GM23248 (cell line): ENCODE measurements around the gene SURF1.

Source experiments
- EZH2 ChIP-seq: fragments of 200-600 bp; sonication (generic); IDR thresholded peaks from 2 replicates; pipeline ENCODE4 v1.6.1; 2018; ENCODE audit warnings: antibody characterized with exemption, mild to moderate bottlenecking; ENCODE audit not compliant: insufficient read depth, poor library complexity, severe bottlenecking
- EZH2phosphoT487 ChIP-seq: fragments of 200-600 bp; sonication (generic); IDR thresholded peaks from 2 replicates; pipeline ENCODE4 v1.6.1; 2018; ENCODE audit warnings: antibody characterized with exemption, moderate library complexity, mild to moderate bottlenecking, low read depth; ENCODE audit not compliant: insufficient read depth

DNA sequence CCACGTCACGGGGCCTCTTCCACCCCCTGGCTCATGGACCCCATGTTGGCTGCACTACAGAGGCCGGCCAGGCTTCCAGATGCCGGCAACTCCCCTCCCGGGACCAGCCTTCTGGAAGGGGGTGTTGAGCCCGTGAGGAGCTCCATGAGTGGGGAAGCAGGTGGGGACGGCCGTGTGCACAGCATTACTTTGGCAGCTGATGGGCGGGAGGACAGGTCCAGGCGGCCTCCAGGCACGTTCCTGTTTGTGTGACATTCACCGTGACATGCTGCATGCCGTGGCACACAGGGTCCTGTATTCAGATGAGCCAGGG lies 52.2 kb downstream of the SURF1 start:
- no peak for TF ChIP-seq EZH2
- TF ChIP-seq EZH2phosphoT487, result no peak
